Nephron (organoid): Measurements from ENCODE around the gene INO80C.
A peak's percentile ranks its signal among the peaks of the same experiment; 100 is the strongest.

Experiments used
- H3K27ac Mint-ChIP-seq, 3 experiments: 2 replicates each; pipeline ENCODE4 v1.8.0; 2020; ENCODE audit warnings: mixed read lengths in 3 of 3, mild to moderate bottlenecking in 2 of 3, moderate library complexity in 1 of 3
- H3K27me3 Mint-ChIP-seq: 2 replicates; pipeline ENCODE4 v1.8.0; 2021; ENCODE audit warnings: low read depth, mild to moderate bottlenecking, moderate library complexity, mixed read lengths
- H3K36me3 Mint-ChIP-seq: 2 replicates; pipeline ENCODE4 v1.8.0; 2020; ENCODE audit warnings: low read depth, mixed read lengths
- H3K4me1 Mint-ChIP-seq: 2 replicates; pipeline ENCODE4 v1.8.0; 2020; ENCODE audit warnings: mixed read lengths
- H3K4me3 Mint-ChIP-seq, 3 experiments: 2 replicates each; pipeline ENCODE4 v1.8.0; 2020; ENCODE audit warnings: mild to moderate bottlenecking in 3 of 3, mixed read lengths in 3 of 3, moderate library complexity in 2 of 3
- H3K9me3 Mint-ChIP-seq: 2 replicates; pipeline ENCODE4 v1.8.0; 2020; ENCODE audit warnings: mixed read lengths
- CTCF ChIP-seq, 3 experiments: fragments of 200-600 bp; sonication (generic); IDR thresholded peaks; one replicate each; pipeline ENCODE4 v1.5.0; 2021; ENCODE audit warnings: antibody characterized with exemption in 3 of 3; ENCODE audit not compliant: unreplicated experiment in 3 of 3

The INO80C gene

GRCh38 chr18:35515460-35516130 lies 17.8 kb upstream of the INO80C start:
- H3K9me3 Mint-ChIP-seq = no peaks in the 10 kb centered on the region
- H3K4me1 Mint-ChIP-seq = peaks cover 21% of the 10 kb centered on the region
- no peaks in the 10 kb centered on the region for H3K36me3 Mint-ChIP-seq
- no peak overlapping the region for H3K4me3 Mint-ChIP-seq
- no peaks in the 10 kb centered on the region for H3K27me3 Mint-ChIP-seq
- no peak for TF ChIP-seq CTCF (IDR thresholded peaks at IDR 0.05; ENCODE audit: unreplicated experiment in 3 of 3)
- H3K27ac Mint-ChIP-seq = peak overlapping the region; percentile 65 to 89 (median 76)

- Mint-ChIP-seq H3K4me1 (peaks cover 26% of the 10 kb centered on the region), H3K27me3 (no peaks in the 10 kb centered on the region), H3K36me3 (no peaks in the 10 kb centered on the region), H3K27ac (peak overlapping the region; percentile 65 to 89 (median 76)), H3K9me3 (no peaks in the 10 kb centered on the region), H3K4me3 (no peak overlapping the region)
- no peak for TF ChIP-seq CTCF (IDR thresholded peaks at IDR 0.05; ENCODE audit: unreplicated experiment in 3 of 3)
These were observed 17.1 kb upstream of the INO80C start for GRCh38 chr18:35514752-35515459.

GRCh38 chr18:35514283-35514682 lies 16.5 kb upstream of the INO80C start:
- peak overlapping the region in 2 of 3 experiments; percentile 34 to 65 for H3K27ac Mint-ChIP-seq
- H3K4me3 Mint-ChIP-seq = no peak overlapping the region
- H3K9me3 Mint-ChIP-seq = no peaks in the 10 kb centered on the region
- no peaks in the 10 kb centered on the region for H3K27me3 Mint-ChIP-seq
- H3K4me1 Mint-ChIP-seq = peaks cover 26% of the 10 kb centered on the region
- H3K36me3 Mint-ChIP-seq = no peaks in the 10 kb centered on the region
- TF ChIP-seq CTCF (IDR thresholded peaks at IDR 0.05; ENCODE audit: unreplicated experiment in 3 of 3) = no peak

GRCh38 chr18:35513181-35513936 lies 15.6 kb upstream of the INO80C start:
- H3K9me3 Mint-ChIP-seq = no peaks in the 10 kb centered on the region
- H3K4me1 Mint-ChIP-seq = peaks cover 26% of the 10 kb centered on the region
- no peak overlapping the region for H3K4me3 Mint-ChIP-seq
- H3K27me3 Mint-ChIP-seq = no peaks in the 10 kb centered on the region
- no peaks in the 10 kb centered on the region for H3K36me3 Mint-ChIP-seq
- peak overlapping the region in 2 of 3 experiments; percentile 37 to 53 for H3K27ac Mint-ChIP-seq
- TF ChIP-seq CTCF (IDR thresholded peaks at IDR 0.05; ENCODE audit: unreplicated experiment in 3 of 3) = no peak

GRCh38 chr18:35512761-35513160 lies 15.0 kb upstream of the INO80C start:
- TF ChIP-seq CTCF (IDR thresholded peaks at IDR 0.05; ENCODE audit: unreplicated experiment in 3 of 3) = no peak
- no peaks in the 10 kb centered on the region for H3K9me3 Mint-ChIP-seq
- H3K36me3 Mint-ChIP-seq = no peaks in the 10 kb centered on the region

More at GRCh38 chr18:35512761-35513160, 15.0 kb upstream of the INO80C start:
- Mint-ChIP-seq H3K27me3 (no peaks in the 10 kb centered on the region), H3K27ac (no peak overlapping the region), H3K4me3 (no peak overlapping the region), H3K4me1 (peaks cover 26% of the 10 kb centered on the region)
